GM21390 (cell line): ENCODE results near the gene CCDC177.
"Not testable (repeated sequence)": the region's sequence is repeated elsewhere in the genome, so short reads cannot be mapped to it uniquely, and the experiment has no call there.

Experiments
- ATAC-seq: cut with Tn5 transposase; IDR thresholded peaks from one replicate; pipeline ENCODE4 v1.9.1; 2021; ENCODE audit not compliant: unreplicated experiment

Gene CCDC177

GRCh38 chr14:69600304-69600891, 25.7 kb upstream of the CCDC177 start:
- ATAC-seq: no peak

- ATAC-seq: not testable (repeated sequence)
Observed at GRCh38 chr14:69599431-69599830, 24.8 kb upstream of the CCDC177 start.

- no peak for ATAC-seq
Observed at GRCh38 chr14:69595336-69595735, 20.7 kb upstream of the CCDC177 start.

GRCh38 chr14:69594846-69595245, 20.2 kb upstream of the CCDC177 start:
- no peak for ATAC-seq

GRCh38 chr14:69593018-69593677, 18.5 kb upstream of the CCDC177 start:
- no peak for ATAC-seq

GRCh38 chr14:69591317-69591716, 16.6 kb upstream of the CCDC177 start:
- no peak for ATAC-seq

GRCh38 chr14:69587389-69587788, 12.7 kb upstream of the CCDC177 start:
- no peak for ATAC-seq

- no peak for ATAC-seq
Observed at GRCh38 chr14:69586404-69586803, 11.7 kb upstream of the CCDC177 start.

- no peak for ATAC-seq
Observed at GRCh38 chr14:69584389-69584788, 9.7 kb upstream of the CCDC177 start.

GRCh38 chr14:69582829-69583228, 8.2 kb upstream of the CCDC177 start:
- no peak for ATAC-seq

GRCh38 chr14:69582212-69582611, 7.5 kb upstream of the CCDC177 start:
- no peak for ATAC-seq

- no peak for ATAC-seq
Observed at GRCh38 chr14:69581316-69581935, 6.8 kb upstream of the CCDC177 start.

- ATAC-seq: no peak
Observed at GRCh38 chr14:69580009-69580577, 5.4 kb upstream of the CCDC177 start.

GRCh38 chr14:69579476-69579875, 4.8 kb upstream of the CCDC177 start:
- ATAC-seq: no peak

GRCh38 chr14:69574954-69575295, 254 bp upstream of the CCDC177 start:
- ATAC-seq: no peak

- ATAC-seq: no peak
Observed at GRCh38 chr14:69573831-69574262, 824 bp downstream of the CCDC177 start.

- ATAC-seq: no peak
Observed at GRCh38 chr14:69573205-69573830, 1.4 kb downstream of the CCDC177 start.

- ATAC-seq: no peak
Observed at GRCh38 chr14:69572841-69573135, 1.9 kb downstream of the CCDC177 start.

- no peak for ATAC-seq
Observed at GRCh38 chr14:69572030-69572840, 2.4 kb downstream of the CCDC177 start.

- no peak for ATAC-seq
Observed at GRCh38 chr14:69571449-69572029, 3.1 kb downstream of the CCDC177 start.

- ATAC-seq: no peak
Observed at GRCh38 chr14:69570836-69571330, 3.8 kb downstream of the CCDC177 start.
